Karpas-422 (cell line): ENCODE data around the gene LYPLAL1. TPM values are rescaled to one million over a fixed set of nuclear protein-coding genes. Genes with fewer than 3 reads are reported as not detected.

ENCODE experiments used
- DNase-seq: peaks from one replicate; pipeline ENCODE4 v3.0.0-alpha.2; 2015
- H2AFZ ChIP-seq: fragments of 200-600 bp; sonication (generic); 2 replicates; pipeline ENCODE4 v1.6.1; 2014; ENCODE audit warnings: antibody characterized with exemption, low read length, mixed read lengths
- H3K27ac ChIP-seq: fragments of 200-600 bp; sonication (generic); 2 replicates; pipeline ENCODE4 v1.5.1; 2014; ENCODE audit warnings: mild to moderate bottlenecking, low read length, moderate library complexity
- H3K27me3 ChIP-seq: fragments of 200-600 bp; sonication (generic); 2 replicates; pipeline ENCODE4 v1.6.1; 2014; ENCODE audit warnings: low read length, mixed read lengths
- H3K36me3 ChIP-seq: fragments of 200-600 bp; sonication (generic); 2 replicates; pipeline ENCODE4 v1.6.1; 2014; ENCODE audit warnings: low read length, mixed read lengths; ENCODE audit not compliant: insufficient read depth
- H3K4me1 ChIP-seq: fragments of 200-600 bp; sonication (generic); 2 replicates; pipeline ENCODE4 v1.6.1; 2014; ENCODE audit warnings: mild to moderate bottlenecking, low read length, mixed read lengths
- H3K4me2 ChIP-seq: fragments of 200-600 bp; sonication (generic); 2 replicates; pipeline ENCODE4 v1.6.1; 2014; ENCODE audit warnings: low read length, low read depth, mild to moderate bottlenecking; ENCODE audit not compliant: poor library complexity, severe bottlenecking
- H3K4me3 ChIP-seq: fragments of 200-600 bp; sonication (generic); 2 replicates; pipeline ENCODE4 v1.5.1; 2014; ENCODE audit warnings: mild to moderate bottlenecking, antibody characterized with exemption, low read length, mixed read lengths
- H3K79me2 ChIP-seq: fragments of 200-600 bp; sonication (generic); 2 replicates; pipeline ENCODE4 v1.6.1; 2014; ENCODE audit warnings: mild to moderate bottlenecking, low read length, mixed read lengths
- H3K9ac ChIP-seq: fragments of 200-600 bp; sonication (generic); 2 replicates; pipeline ENCODE4 v1.6.0; 2014; ENCODE audit warnings: low read length
- H3K9me2 ChIP-seq: fragments of 200-600 bp; sonication (generic), shearing (Covaris generic); replicated peaks from 2 replicates; pipeline ENCODE4 v1.6.0; 2014; ENCODE audit warnings: mild to moderate bottlenecking, low read length, moderate library complexity; ENCODE audit not compliant: insufficient read depth
- H3K9me3 ChIP-seq: fragments of 300-700, 200-600 bp; sonication (generic); 2 replicates; pipeline ENCODE4 v1.6.1; 2014; ENCODE audit warnings: low read length, mixed read lengths
- H4K20me1 ChIP-seq: fragments of 200-600 bp; sonication (generic); 2 replicates; pipeline ENCODE4 v1.6.1; 2014; ENCODE audit warnings: mild to moderate bottlenecking, antibody characterized with exemption, low read length, low read depth; ENCODE audit not compliant: insufficient read depth
- total RNA-seq: library from RNA; depleted of rRNA; stranded (reverse); fragments of >200 nt; shearing (Covaris generic); gene quantifications from 2 replicates; pipeline ENCODE4 v1.2.3, GENCODE V29; 2014; ENCODE audit warnings: low replicate concordance

Gene LYPLAL1
- total RNA-seq, 1 experiment from 2014 or later = 85.1 TPM

- H4K20me1 ChIP-seq = no peaks in the 10 kb centered on the region
- H3K27ac ChIP-seq = no peak overlapping the region
- no peak overlapping the region for H2AFZ ChIP-seq
- H3K4me2 ChIP-seq = no peak overlapping the region
- H3K27me3 ChIP-seq = no peaks in the 10 kb centered on the region
- peaks cover 26% of the 10 kb centered on the region for H3K79me2 ChIP-seq
- H3K9me2 ChIP-seq = no peaks in the 10 kb centered on the region
- no peak overlapping the region for H3K9ac ChIP-seq
- H3K4me3 ChIP-seq = no peak overlapping the region
- DNase-seq = no peak
- no peaks in the 10 kb centered on the region for H3K4me1 ChIP-seq
- peaks cover 6% of the 10 kb centered on the region; the same call in 1 of the 2 replicates for H3K36me3 ChIP-seq
- no peaks in the 10 kb centered on the region for H3K9me3 ChIP-seq
Observed at GRCh38 chr1:219227360-219228057, 53.8 kb downstream of the LYPLAL1 start.

GRCh38 chr1:219228058-219228419 lies 54.4 kb downstream of the LYPLAL1 start:
- Histone ChIP-seq H3K27ac (no peak overlapping the region), H3K27me3 (no peaks in the 10 kb centered on the region)

DNA sequence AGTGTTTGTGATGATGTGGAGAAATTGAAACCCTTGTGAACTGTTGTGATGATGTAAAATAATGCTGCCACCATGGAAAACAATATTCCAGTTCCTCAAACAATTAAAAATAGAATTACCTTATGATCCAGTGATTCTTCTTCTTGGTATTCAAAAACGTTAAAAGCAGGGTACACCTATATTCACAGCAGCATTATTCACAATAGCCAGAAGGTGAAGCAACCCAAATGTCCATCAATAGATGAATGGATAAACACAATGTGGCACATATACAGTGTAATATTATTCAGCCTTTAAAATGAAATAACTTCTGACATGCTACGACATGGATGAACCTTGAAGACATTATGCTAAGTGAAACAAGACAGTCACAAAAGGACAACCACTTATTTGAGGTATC lies 59.2 kb downstream of the LYPLAL1 start:
- H3K4me2 ChIP-seq = no peak overlapping the region
- H3K79me2 ChIP-seq = no peaks in the 10 kb centered on the region
- H2AFZ ChIP-seq = no peak overlapping the region
- DNase-seq = no peak
- no peaks in the 10 kb centered on the region for H3K36me3 ChIP-seq
- no peaks in the 10 kb centered on the region for H3K27me3 ChIP-seq
- no peaks in the 10 kb centered on the region for H4K20me1 ChIP-seq
- no peaks in the 10 kb centered on the region for H3K9me3 ChIP-seq
- H3K9ac ChIP-seq = no peak overlapping the region
- H3K4me3 ChIP-seq = no peak overlapping the region
- H3K4me1 ChIP-seq = no peaks in the 10 kb centered on the region
- H3K9me2 ChIP-seq = no peaks in the 10 kb centered on the region
- H3K27ac ChIP-seq = no peak overlapping the region

More at GRCh38 chr1:219228058-219228419, 54.4 kb downstream of the LYPLAL1 start:
- Histone ChIP-seq H3K36me3 (peaks cover 6% of the 10 kb centered on the region; the same call in 1 of the 2 replicates), H3K9me3 (no peaks in the 10 kb centered on the region), H3K4me3 (no peak overlapping the region), H4K20me1 (no peaks in the 10 kb centered on the region), H3K9ac (no peak overlapping the region), H2AFZ (no peak overlapping the region), H3K79me2 (peaks cover 23% of the 10 kb centered on the region), H3K4me1 (no peaks in the 10 kb centered on the region), H3K4me2 (no peak overlapping the region), H3K9me2 (no peaks in the 10 kb centered on the region)
- DNase-seq = no peak

DNA sequence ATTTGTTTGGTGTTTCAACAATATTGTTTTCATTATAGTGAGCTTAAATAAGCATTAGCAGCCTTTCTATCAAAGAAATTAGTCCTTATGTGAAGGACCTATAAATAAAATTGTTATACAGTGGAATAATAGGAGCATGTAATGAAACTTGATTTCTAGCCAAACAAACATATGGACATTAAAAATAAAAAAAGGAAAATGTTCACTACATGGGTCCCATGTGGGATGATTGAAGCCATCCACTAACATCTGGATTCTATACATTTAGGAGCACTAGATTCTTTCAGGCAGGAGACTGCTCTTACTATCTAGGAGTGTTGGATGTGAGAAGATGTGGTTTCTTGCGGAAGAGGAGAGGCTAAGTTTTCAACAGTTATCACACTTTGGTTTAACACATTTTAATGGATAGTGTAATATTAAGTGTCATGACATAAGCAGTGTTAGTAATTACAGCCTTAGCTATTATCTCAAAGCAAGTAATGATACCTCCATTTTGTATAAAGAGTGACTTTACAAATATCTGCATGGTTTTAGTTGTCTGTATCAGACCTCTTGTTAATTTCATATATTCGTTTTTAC lies 62.3 kb downstream of the LYPLAL1 start:
- Histone ChIP-seq H4K20me1 (no peaks in the 10 kb centered on the region), H2AFZ (no peak overlapping the region), H3K36me3 (no peaks in the 10 kb centered on the region), H3K9me2 (no peaks in the 10 kb centered on the region), H3K4me3 (no peak overlapping the region), H3K27me3 (no peaks in the 10 kb centered on the region), H3K79me2 (no peaks in the 10 kb centered on the region), H3K4me2 (no peak overlapping the region), H3K9me3 (no peaks in the 10 kb centered on the region), H3K9ac (no peak overlapping the region), H3K4me1 (no peaks in the 10 kb centered on the region), H3K27ac (no peak overlapping the region)
- no peak for DNase-seq

GRCh38 chr1:219236933-219237610 lies 63.4 kb downstream of the LYPLAL1 start:
- Histone ChIP-seq H3K9ac (no peak overlapping the region), H3K9me2 (no peaks in the 10 kb centered on the region), H3K4me2 (no peak overlapping the region), H3K27me3 (no peaks in the 10 kb centered on the region), H3K27ac (no peak overlapping the region), H3K79me2 (no peaks in the 10 kb centered on the region), H3K4me3 (no peak overlapping the region), H2AFZ (no peak overlapping the region), H3K36me3 (no peaks in the 10 kb centered on the region), H3K4me1 (no peaks in the 10 kb centered on the region), H3K9me3 (no peaks in the 10 kb centered on the region), H4K20me1 (no peaks in the 10 kb centered on the region)
- no peak for DNase-seq

DNA sequence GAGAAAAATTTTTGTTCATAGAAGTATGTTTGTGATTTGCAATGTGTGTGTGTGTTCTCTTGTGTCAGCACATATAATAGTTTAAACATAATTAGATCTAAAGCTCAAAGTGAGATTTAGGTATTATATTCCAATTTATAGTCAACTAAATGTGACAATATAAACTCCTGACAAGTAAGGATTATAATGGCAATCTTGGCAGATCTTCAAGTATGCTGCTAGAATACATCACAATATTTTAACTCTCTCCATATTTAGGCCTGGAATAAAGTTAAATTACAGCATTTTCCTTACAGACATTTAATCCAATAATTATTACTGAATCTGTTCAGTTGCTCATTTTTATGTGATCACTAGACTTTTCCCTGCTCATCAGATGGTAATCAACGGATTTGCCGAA lies 65.8 kb downstream of the LYPLAL1 start:
- H4K20me1 ChIP-seq = no peaks in the 10 kb centered on the region
- DNase-seq = no peak
- H3K27ac ChIP-seq = no peak overlapping the region
- no peak overlapping the region for H2AFZ ChIP-seq
- H3K36me3 ChIP-seq = no peaks in the 10 kb centered on the region
- H3K4me2 ChIP-seq = no peak overlapping the region
- H3K27me3 ChIP-seq = no peaks in the 10 kb centered on the region
- no peaks in the 10 kb centered on the region for H3K4me1 ChIP-seq
- no peaks in the 10 kb centered on the region for H3K9me2 ChIP-seq
- no peak overlapping the region for H3K9ac ChIP-seq
- H3K4me3 ChIP-seq = no peak overlapping the region
- no peaks in the 10 kb centered on the region for H3K9me3 ChIP-seq
- H3K79me2 ChIP-seq = no peaks in the 10 kb centered on the region

DNA sequence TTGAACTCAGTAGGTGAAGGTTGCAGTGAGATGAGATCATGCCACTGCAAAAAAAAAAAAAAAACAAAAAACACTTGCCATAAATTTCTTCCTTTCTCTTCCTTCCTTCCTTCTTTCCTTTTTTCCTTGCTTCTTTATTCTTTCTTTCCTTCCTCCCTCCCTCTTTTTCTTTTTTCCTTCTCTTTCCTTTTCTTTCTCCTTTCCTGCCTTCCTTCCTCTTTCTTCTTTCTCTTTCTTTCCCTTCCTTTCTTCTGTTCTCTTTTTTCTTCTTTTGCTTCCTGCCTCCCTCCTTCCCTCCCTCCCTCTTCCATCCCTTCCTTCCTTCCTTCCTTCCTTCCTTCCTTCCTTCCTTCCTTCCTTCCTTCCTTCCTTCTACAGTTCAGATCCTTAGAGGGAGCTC lies 71.2 kb downstream of the LYPLAL1 start:
- Histone ChIP-seq H3K9me3 (no peaks in the 10 kb centered on the region), H3K79me2 (no peaks in the 10 kb centered on the region), H3K4me1 (no peaks in the 10 kb centered on the region), H3K9ac (no peak overlapping the region), H3K4me2 (no peak overlapping the region), H3K27ac (no peak overlapping the region), H2AFZ (no peak overlapping the region), H3K9me2 (no peaks in the 10 kb centered on the region), H3K27me3 (no peaks in the 10 kb centered on the region), H3K36me3 (0 out of 2 replicates have a peak, but pooled peaks cover 7% of the 10 kb centered on the region), H4K20me1 (no peaks in the 10 kb centered on the region), H3K4me3 (no peak overlapping the region)
- DNase-seq = no peak

- Histone ChIP-seq H4K20me1 (no peaks in the 10 kb centered on the region), H3K9me3 (no peaks in the 10 kb centered on the region), H2AFZ (no peak overlapping the region), H3K9me2 (no peaks in the 10 kb centered on the region), H3K4me2 (no peak overlapping the region), H3K36me3 (peaks cover 8% of the 10 kb centered on the region; the same call in 1 of the 2 replicates), H3K27ac (no peak overlapping the region), H3K9ac (no peak overlapping the region), H3K79me2 (peaks cover 10% of the 10 kb centered on the region; the same call in 1 of the 2 replicates), H3K4me3 (no peak overlapping the region), H3K27me3 (no peaks in the 10 kb centered on the region), H3K4me1 (no peaks in the 10 kb centered on the region)
- DNase-seq = no peak
Observed at GRCh38 chr1:219247441-219247840, 73.8 kb downstream of the LYPLAL1 start.
